A549 (cell line): ENCODE data around the gene DNM3. TPM values are rescaled to one million over a fixed set of nuclear protein-coding genes. Genes with fewer than 3 reads are reported as not detected.

ENCODE experiments used
- ATAC-seq, 2 experiments: fragments of 200-7000 bp in 1 of 2; fragments of >200 bp in 1 of 2; cut with Nextera tagmentation in 1 of 2; cut with Tn5 transposase in 1 of 2; 3 replicates each; pipeline versions ENCODE4 v1.8.0 to v1.9.1; 2018 to 2020; ENCODE audit warnings: mild to moderate bottlenecking in 1 of 2, moderate library complexity in 1 of 2
- CTCF ChIA-PET: fragments of 300-600 bp; sonication (Branson Sonifier 250); formaldehyde crosslinking; extraction: SDS; loops from one replicate; lab custom pipeline; 2021; ENCODE audit warnings: antibody characterized with exemption, inconsistent platforms; lab: Yijun Ruan, JAX
- POLR2A ChIA-PET: fragments of 350-600 bp; formaldehyde crosslinking; extraction: SDS; loops from one replicate; lab custom pipeline; 2021; ENCODE audit warnings: antibody characterized with exemption, inconsistent platforms; lab: Yijun Ruan, JAX
- DNase-seq, 2 experiments: peaks; one replicate each; pipeline versions ENCODE4 v3.0.0 to v3.0.0-alpha.2; 2011 to 2016; ENCODE audit warnings: low read depth in 1 of 2, low spot score in 1 of 2
- FAIRE-seq: peaks from 2 replicates; lab custom pipeline; 2011; peaks lifted over from hg19 to GRCh38; lab: Jason Lieb, UNC
- H3K27ac ChIP-seq, 2 experiments: fragments of >200 bp; sonication (Bioruptor Twin); formaldehyde crosslinking; 3 replicates each; pipeline ENCODE4 v1.5.1; 2016 to 2017
- H3K4me1 ChIP-seq: fragments of >200 bp; sonication (Bioruptor Twin); formaldehyde crosslinking; 3 replicates; pipeline ENCODE4 v1.6.1; 2016
- H3K4me2 ChIP-seq: fragments of >200 bp; sonication (Bioruptor Twin); formaldehyde crosslinking; 3 replicates; pipeline ENCODE4 v1.6.1; 2016
- H3K4me3 ChIP-seq: fragments of >200 bp; sonication (Bioruptor Twin); formaldehyde crosslinking; 3 replicates; pipeline ENCODE4 v1.5.1; 2016
- H3K9me3 ChIP-seq: fragments of >200 bp; sonication (Bioruptor Twin); formaldehyde crosslinking; 3 replicates; pipeline ENCODE4 v1.6.1; 2016
- ATOH8 ChIP-seq: fragments of 250-450 bp; sonication (Bioruptor Pico); IDR thresholded peaks from 2 replicates; pipeline ENCODE4 v1.5.0; 2020; ENCODE audit warnings: low read depth, mild to moderate bottlenecking, moderate library complexity
- BCL3 ChIP-seq: fragments of >200 bp; sonication (Bioruptor Twin); formaldehyde crosslinking; IDR thresholded peaks from 3 replicates; pipeline ENCODE4 v1.6.1; 2016
- BHLHE40 ChIP-seq: IDR thresholded peaks from 2 replicates; pipeline ENCODE4 v1.6.1; 2012; ENCODE audit warnings: low read depth, low read length, inconsistent platforms
- CBX2 ChIP-seq: fragments of 200-600 bp; sonication (generic); IDR thresholded peaks from 2 replicates; pipeline ENCODE4 v1.6.1; 2016; ENCODE audit warnings: low read depth, mild to moderate bottlenecking, borderline replicate concordance
- CBX8 ChIP-seq: fragments of 200-600 bp; sonication (generic); IDR thresholded peaks from 2 replicates; pipeline ENCODE4 v1.6.1; 2016
- CEBPB ChIP-seq, 2 experiments: fragments of >200 bp in 1 of 2; sonication (Bioruptor Twin) in 1 of 2; formaldehyde crosslinking in 1 of 2; IDR thresholded peaks; 2 replicates each; pipeline ENCODE4 v1.6.1; 2012 to 2016
- CHD4 ChIP-seq: fragments of 200-600 bp; sonication (generic); IDR thresholded peaks from 2 replicates; pipeline ENCODE4 v1.6.1; 2016; ENCODE audit warnings: antibody characterized with exemption, mild to moderate bottlenecking, borderline replicate concordance
- ELK1 ChIP-seq: fragments of 150-350 bp; IDR thresholded peaks from 2 replicates; pipeline ENCODE4 v1.6.1; 2014; ENCODE audit warnings: low read depth, mild to moderate bottlenecking, low read length
- HDAC2 ChIP-seq: fragments of 200-600 bp; sonication (generic); IDR thresholded peaks from 2 replicates; pipeline ENCODE4 v1.6.1; 2016
- HOXB5 ChIP-seq: fragments of 250-450 bp; sonication (Bioruptor Pico); IDR thresholded peaks from 2 replicates; pipeline ENCODE4 v1.5.0; 2020; ENCODE audit warnings: mild to moderate bottlenecking, moderate library complexity
- JUN ChIP-seq, 2 experiments: fragments of >200 bp; sonication (Bioruptor Twin); formaldehyde crosslinking; IDR thresholded peaks; 2 replicates in 1 of 2; 3 replicates in 1 of 2; pipeline ENCODE4 v1.6.1; 2016 to 2017
- JUNB ChIP-seq: fragments of >200 bp; sonication (Bioruptor Twin); formaldehyde crosslinking; IDR thresholded peaks from 2 replicates; pipeline ENCODE4 v1.6.1; 2016
- KDM1A ChIP-seq: fragments of 200-600 bp; sonication (generic); IDR thresholded peaks from 2 replicates; pipeline ENCODE4 v1.6.1; 2016; ENCODE audit warnings: low read depth, mild to moderate bottlenecking
- KDM5A ChIP-seq: fragments of 200-600 bp; sonication (generic); IDR thresholded peaks from 2 replicates; pipeline ENCODE4 v1.6.1; 2016; ENCODE audit warnings: antibody characterized with exemption, mild to moderate bottlenecking
- MAFK ChIP-seq: fragments of 450-650 bp; IDR thresholded peaks from 2 replicates; pipeline ENCODE4 v1.6.1; 2014; ENCODE audit not compliant: partially characterized antibody
- MAZ ChIP-seq: fragments of 150-350 bp; IDR thresholded peaks from 2 replicates; pipeline ENCODE4 v1.6.1; 2014; ENCODE audit warnings: antibody characterized with exemption, low read depth, low read length, borderline replicate concordance
- POLR2A ChIP-seq: IDR thresholded peaks from 2 replicates; pipeline ENCODE4 v1.6.1; 2012; ENCODE audit warnings: mild to moderate bottlenecking, low read length
- RAD21 ChIP-seq, 2 experiments: fragments of >200 bp in 1 of 2; sonication (Bioruptor Twin) in 1 of 2; formaldehyde crosslinking in 1 of 2; IDR thresholded peaks in 1 of 2; conservative IDR thresholded peaks in 1 of 2; 2 replicates in 1 of 2; 3 replicates in 1 of 2; pipeline ENCODE4 v1.6.1; 2012 to 2018; ENCODE audit warnings: inconsistent platforms in 1 of 2
- ZC3H11A ChIP-seq: fragments of 450-650 bp; IDR thresholded peaks from 2 replicates; pipeline ENCODE4 v1.6.1; 2014; ENCODE audit warnings: antibody characterized with exemption, mild to moderate bottlenecking
- WGBS: methylation state at CpG from one replicate; pipeline ENCODE4 v1.1.6; 2017; ENCODE audit errors: missing lambda C conversion rate; 5-methylcytosine and 5-hydroxymethylcytosine counted together
- polyA plus RNA-seq, 4 experiments: library from polyadenylated mRNA; depleted of rRNA in 3 of 4; stranded (reverse); fragments of >200 nt; fragmentation: RNase III in 1 of 4; extraction: RNeasy Plus Mini Kit Qiagen cat#74134 plus additional on column Dnase treatment in 1 of 4; gene quantifications; 2 replicates in 3 of 4; 3 replicates in 1 of 4; pipeline ENCODE4 v1.2.3, GENCODE V29; 2011 to 2017
- TF ChIP-seq, protein P1 (sequence below): IDR thresholded peaks from 2 replicates; pipeline ENCODE4 v1.6.1; 2012; ENCODE audit warnings: low read depth, borderline replicate concordance

The DNM3 gene
- polyA plus RNA-seq, 2 of the 4 experiments (the other 2 are of a cell fraction): 0.57 to 1.5 TPM

GRCh38 chr1:172414331-172414730, 573.0 kb downstream of the DNM3 start:
- no peak for TF ChIP-seq JUN (IDR thresholded peaks at IDR 0.05)
- TF ChIP-seq ATOH8 (CRISPR knock-in tag): no peak
- no peak for TF ChIP-seq JUNB
- POLR2A ChIA-PET: no interaction called here
- Histone ChIP-seq H3K9me3 (no peaks in the 10 kb centered on the region), H3K4me3 (no peak overlapping the region), H3K27ac (no peak overlapping the region), H3K4me2 (no peak overlapping the region), H3K4me1 (peaks cover 12% of the 10 kb centered on the region; the same call in 2 of the 3 replicates)
- ATAC-seq (no peak), DNase-seq (no peak), FAIRE-seq (no peak)
- CTCF ChIA-PET: interaction anchor here (1.5 kb wide), 1 partner anchor 15 kb away, joined by 3 read pairs; no protein-coding TSS in a partner anchor

DNA sequence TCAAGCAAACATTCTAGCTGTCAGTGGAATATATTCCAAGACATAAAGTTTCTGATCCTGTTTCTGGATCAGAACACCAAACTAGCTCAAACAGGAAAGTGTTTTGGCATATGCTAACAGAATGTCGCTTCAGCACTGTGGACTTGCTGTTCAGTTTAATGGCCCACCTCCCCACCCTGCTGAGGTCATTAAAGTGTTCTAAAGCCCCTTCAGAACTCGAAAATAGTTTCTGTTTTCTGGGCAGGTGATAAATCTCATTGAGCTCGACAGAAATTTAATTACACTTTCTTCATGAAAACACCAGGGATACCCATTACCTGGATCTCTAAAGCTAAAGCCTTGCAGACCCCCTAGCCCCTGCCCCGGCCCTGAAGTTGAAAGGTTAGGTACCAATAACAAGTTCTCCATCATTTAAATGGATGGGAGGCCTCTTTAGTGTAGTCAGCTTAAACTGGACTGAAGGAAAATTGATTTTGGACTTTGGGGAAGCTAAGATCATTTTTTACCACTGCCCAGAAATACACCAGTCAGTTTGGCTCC, 575.3 kb downstream of the DNM3 start:
- ChIA-PET CTCF (interaction anchor here (1.4 to 2.5 kb wide), 7 partner anchors 10 to 431 kb away, joined by 3 to 10 read pairs (median 4); no protein-coding TSS in a partner anchor), POLR2A (no interaction called here)
- no peak overlapping the region for H3K4me2 ChIP-seq
- no peak for DNase-seq
- TF ChIP-seq ZC3H11A (no peak), HOXB5 (CRISPR knock-in tag) (no peak), CEBPB (IDR thresholded peaks at IDR 0.05) (no peak), RAD21 (conservative IDR thresholded peaks at IDR 0.05 in 1 of 2, IDR thresholded peaks at IDR 0.05 in 1 of 2) (no peak), BHLHE40 (no peak), CBX8 (no peak), BCL3 (no peak), KDM1A (no peak), CBX2 (no peak), CHD4 (no peak), HDAC2 (no peak), KDM5A (no peak), ELK1 (no peak), MAFK (no peak), MAZ (no peak), POLR2A (no peak), ATOH8 (CRISPR knock-in tag) (no peak)
- TF ChIP-seq, protein P1, sequence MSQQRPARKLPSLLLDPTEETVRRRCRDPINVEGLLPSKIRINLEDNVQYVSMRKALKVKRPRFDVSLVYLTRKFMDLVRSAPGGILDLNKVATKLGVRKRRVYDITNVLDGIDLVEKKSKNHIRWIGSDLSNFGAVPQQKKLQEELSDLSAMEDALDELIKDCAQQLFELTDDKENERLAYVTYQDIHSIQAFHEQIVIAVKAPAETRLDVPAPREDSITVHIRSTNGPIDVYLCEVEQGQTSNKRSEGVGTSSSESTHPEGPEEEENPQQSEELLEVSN: no peak
- FAIRE-seq: no peak
- no peak overlapping the region for H3K27ac ChIP-seq
- ATAC-seq: no peak
- peaks cover 12% of the 10 kb centered on the region; the same call in 2 of the 3 replicates for H3K4me1 ChIP-seq
- no peaks in the 10 kb centered on the region for H3K9me3 ChIP-seq
- no peak overlapping the region for H3K4me3 ChIP-seq
- WGBS: 62% methylated on average over 4 of the region's 4 CpGs
